T follicular helper cell (primary cell): ENCODE results near the gene CASKIN1.
A peak's percentile ranks its signal among the peaks of the same experiment; 100 is the strongest.

Experiments
- DNase-seq: peaks from one replicate; pipeline ENCODE4 v3.0.0-alpha.2; 2020; ENCODE audit warnings: low read depth

Gene CASKIN1

DNA sequence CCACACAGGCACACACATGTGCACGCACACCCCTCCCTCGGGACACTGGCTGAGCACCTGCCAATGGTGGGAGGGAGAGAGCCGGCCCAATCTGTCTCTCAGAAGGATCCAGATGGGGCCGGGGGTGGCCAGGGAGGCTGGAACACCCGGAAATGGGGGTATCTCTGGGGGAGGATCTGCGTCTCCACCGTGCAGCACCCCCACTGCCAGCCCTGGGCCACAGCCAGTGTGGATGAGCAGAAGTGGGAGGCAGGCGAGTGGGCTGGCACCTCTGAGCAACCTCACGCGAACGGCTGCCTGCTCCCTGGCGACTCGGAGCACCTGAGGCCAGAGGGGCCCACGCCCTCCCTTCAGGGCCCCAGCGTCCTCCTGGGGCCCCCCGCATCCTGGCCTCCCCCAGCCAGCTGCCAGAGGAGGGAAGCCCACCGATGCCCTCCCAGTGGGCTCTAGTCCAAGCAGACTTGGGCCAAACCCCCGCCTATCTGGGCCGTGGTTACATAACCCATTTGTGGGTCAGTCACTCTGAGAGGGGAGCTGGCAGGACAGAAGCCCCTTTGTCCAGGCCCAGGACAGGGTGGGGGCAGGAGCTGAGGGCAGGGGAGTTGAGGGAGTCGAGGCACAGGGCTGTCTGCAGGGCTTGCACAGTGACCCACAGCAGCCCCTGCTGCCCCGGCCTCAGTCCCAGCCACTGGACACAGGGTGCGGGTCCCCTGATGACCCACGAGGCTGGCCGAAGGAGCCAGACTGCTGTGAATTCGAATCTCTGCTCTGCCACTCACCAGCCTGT is 5.6 kb downstream of the CASKIN1 start:
- no peak for DNase-seq

DNA sequence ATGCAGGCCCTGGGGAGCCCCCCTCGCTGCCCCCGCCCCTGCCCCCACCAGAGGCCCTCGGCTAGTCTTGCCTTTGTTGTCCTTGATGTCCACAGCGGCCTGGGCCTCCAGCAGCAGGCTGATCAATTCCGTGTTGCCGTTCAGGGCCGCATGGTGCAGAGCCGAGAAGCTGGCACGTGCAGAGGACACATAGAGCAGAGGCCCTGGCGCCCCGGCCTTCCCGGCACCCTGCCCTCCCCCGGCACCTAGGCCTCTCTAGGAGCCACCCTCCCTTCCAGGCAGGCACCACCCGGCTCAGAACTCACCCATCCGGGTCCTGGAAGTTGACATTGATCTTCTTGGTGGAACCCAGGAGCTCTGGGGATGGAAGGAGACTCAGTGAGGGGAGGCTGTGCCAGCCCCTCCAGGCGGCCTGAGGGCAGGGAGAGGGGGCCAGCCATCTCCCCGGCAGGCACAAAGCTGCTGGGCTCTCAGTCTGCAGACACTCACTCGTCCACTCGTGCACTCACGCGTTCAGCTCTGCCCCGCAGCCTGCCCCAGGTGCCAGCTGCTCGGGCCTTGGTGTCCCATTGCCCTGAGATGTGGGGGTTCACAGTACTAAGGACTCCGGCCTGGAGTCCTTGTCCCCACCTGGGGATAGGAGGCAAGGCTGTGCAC is 6.3 kb downstream of the CASKIN1 start:
- no peak for DNase-seq

DNA sequence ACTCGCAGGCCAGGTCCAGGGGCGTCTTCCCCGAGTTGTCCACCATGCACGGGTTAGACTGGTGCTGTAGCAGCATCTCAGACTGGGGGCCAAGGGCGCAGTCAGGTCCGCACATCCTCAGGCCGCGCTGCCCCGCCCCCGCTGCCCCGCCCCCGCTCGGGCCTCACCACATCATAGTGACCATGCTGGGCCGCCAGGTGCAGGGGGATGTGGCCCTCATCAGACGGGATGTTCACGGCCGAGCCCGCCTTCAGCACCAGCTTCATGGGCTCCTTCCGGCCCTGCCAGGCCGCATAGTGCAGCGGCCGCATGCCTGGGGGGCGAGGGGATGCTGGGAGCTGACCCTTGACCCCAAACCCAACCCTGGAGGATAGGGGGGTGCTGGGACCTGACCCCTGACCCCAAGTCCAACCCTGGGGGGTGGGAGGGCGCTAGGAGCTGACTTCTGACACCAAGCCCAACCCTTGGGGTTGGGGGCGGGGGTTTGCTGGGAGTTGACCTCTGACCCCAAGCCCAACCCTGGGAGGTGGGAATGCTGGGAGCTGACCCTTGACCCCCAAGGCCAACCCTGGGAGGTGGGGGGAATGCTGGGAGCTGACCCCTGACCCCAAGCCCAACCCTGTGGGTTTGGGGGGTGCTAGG is 7.0 kb downstream of the CASKIN1 start:
- DNase-seq: no peak

DNA sequence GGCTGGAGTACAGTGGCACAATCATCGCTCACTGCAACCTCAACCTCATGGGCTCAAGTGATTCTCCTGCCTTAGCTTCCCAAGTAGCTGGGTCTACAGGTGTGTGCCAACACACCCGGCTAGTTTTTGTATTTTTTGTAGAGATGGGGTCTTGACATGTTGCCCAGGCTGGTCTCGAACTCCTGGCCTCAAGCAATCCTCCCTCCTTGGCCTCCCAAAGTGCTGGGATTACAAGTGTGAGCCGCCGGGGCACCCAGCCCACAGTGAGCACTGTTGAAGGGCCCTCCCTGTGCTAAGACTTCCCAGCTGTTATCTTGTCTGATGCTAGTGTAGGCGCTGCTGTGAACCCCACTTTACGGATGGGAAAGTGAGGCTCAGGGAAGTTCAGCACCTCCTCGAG is 8.0 kb downstream of the CASKIN1 start:
- no peak for DNase-seq

DNA sequence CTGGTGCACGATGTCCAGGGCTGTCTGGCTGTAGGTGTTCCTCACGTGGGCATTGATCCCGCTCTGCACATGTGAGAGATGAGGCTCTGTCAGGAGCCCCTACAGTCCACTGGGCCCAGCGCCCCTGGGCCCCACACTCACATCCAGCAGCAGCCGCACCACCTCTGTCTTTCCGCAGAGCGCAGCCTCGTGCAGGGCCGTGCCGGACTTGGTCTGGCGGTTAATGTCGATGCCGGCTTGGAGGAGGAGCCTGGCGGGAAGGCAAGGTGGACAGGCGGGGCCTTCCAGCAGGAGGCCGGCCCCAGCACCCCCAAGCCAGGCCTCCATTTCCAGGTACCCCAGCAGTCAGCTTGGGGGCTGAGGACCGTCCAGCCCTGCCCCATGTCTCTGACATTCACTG is 9.2 kb downstream of the CASKIN1 start:
- no peak for DNase-seq

DNA sequence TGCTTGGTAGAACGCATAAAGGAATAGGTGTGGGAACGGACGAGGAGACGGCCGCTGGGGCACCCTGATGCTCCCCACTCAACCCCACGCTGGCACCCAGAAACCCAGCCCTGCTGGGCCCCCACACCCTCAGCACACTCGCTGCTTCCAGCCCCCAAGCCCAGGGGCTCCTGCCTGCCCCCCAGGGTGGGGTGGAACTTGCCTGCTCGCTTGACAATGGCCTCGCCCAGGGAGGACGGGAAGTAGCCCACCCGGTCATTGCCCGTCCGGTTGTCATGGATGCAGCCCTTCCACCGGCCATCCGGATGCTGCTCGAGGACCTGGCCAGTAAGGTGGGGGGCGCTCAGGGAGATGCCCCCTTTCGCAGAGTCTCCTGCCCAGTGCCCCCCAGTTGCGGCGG is 9.9 kb downstream of the CASKIN1 start:
- no peak for DNase-seq

DNA sequence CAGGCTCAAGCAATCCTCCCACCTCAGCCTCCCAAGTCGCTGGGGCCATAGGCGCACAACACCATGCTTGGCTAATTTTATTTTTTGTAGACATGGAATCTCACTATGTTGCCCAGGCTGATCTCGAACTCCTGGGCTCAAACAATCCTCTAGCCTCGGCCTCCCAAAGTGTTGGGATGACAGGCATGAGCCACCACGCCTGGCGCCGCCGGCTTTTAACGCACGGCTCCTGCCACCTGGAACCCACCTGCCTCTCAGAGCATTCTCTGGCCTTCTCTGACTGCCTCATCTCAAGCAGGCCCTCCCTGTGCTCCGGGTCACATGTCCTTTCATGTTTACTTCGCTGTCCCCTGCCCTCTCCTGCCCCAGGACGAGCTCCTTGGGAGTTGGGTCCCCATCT is 10.3 kb downstream of the CASKIN1 start:
- DNase-seq: no peak

DNA sequence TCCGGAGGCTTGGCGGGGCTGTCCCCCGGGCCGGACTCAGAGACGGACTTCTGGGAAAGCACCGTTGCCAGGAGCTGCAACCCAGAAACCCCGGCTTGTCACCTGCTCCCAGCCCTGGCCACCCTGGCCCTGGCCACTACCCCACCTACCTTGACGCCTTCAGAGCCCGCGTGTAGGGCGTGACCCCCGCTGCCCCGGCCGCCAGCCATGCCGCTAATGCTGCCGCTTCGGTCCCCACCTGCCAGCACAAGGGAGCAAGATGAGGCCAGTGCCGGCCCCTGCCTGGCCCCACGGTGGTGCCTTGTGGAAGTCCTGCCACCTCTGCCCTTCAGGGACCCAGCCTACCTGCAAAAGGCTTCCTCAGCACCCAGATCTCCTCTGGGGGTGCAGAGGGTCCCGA is 11.4 kb downstream of the CASKIN1 start:
- DNase-seq: no peak

DNA sequence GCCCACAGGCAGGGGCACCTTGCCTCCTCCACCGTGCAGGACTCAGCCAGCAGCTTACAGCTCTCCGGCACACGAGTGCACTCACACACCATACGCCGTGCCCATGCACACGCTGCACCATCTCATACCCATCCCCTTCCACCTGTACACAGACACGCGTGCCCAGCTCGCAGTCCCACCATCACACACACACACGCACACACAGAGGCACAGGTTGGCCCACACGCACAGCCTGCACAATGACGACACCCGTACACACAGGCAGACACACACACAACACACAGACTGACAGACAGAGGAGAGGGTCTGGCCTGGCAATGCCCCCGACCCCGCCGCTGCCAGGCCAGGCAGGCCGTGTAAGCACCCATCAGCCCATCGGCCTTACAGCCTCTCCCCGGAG is 12.1 kb downstream of the CASKIN1 start:
- no peak for DNase-seq

DNA sequence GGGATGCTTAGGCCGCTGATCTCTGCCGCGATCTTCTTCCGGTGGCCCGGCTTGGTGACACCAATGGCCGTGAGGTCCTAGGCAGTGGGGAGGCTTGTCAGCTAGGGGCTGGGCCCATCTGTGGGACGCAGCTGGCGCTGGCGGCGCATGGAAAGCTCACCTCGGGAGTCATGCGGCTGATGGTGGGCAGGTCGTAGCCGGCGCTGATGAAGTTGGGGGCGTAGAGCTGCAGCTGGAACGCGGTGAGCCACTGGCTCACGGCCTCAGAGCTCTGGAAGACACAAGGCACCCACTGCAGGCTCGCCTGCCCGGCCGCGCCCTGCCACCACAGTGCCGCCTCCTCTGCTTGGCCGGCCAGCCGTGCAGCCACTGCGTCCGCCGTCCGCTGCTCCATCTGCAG is 12.7 kb downstream of the CASKIN1 start:
- DNase-seq: no peak

DNA sequence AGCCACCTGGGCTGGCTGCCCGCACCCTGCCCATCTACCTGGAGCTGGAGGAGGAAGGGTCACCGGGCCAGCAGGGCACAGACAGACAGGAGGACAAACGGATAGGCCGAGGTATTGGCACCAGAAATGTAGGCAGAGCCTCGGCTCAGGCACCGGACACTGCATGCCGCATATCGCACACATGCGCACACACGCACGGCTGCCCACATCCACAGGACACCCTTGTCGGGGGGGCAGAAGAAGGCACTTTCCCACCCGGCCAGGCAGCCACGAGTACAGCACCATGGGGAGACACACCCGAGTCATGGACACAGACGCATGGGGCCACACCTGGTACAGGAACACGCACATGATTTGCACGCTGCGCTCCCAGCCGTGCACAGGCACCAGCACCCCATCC is 14.5 kb downstream of the CASKIN1 start:
- no peak for DNase-seq

DNA sequence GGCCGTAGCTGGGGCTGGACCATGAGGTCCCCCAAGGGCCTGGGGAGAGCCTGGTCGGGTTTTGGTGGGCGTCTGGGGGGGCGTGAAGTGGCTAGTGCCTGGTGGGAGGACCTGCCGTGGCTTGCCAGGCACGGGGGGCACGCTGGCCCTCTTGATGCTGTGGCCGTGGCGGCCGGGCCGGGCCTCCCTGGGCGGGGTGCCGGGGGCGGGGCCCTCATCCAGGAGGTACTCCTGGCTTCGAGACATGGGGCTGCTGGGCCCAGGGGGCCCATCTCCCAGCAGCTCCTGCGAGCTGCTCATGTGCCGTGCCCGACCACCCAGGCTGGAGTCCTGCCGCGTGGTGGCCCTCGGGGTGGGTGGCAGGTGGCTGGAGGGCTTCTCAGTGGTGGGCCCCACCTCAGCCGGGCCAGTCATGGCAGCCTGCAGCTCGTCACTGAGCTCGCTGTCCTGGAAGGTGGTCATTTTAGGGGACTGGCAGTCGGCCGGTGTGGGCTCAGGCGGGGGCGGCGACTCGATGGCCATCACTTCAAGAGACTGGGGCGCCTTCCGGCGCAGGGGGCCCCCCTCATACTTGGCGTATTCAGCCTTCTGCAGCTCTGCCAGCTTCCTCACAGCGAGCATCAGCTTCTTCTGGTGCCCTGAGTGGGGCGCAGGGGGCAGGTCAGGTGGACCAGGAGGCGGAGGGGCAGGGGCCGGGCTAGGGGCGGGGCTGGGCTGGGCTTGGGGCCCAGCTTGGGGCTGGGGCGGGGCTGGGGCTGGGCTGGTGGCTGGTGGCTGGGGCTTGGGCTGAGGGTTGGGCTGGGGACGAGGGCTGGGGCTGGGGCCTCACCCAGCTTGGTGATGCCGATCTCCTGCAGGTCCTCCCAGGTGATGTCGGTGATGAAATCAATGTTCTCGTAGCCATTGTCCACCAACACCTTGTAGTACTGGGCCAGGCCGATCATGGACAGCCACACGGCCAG is 15.2 kb downstream of the CASKIN1 start:
- DNase-seq: no peak

DNA sequence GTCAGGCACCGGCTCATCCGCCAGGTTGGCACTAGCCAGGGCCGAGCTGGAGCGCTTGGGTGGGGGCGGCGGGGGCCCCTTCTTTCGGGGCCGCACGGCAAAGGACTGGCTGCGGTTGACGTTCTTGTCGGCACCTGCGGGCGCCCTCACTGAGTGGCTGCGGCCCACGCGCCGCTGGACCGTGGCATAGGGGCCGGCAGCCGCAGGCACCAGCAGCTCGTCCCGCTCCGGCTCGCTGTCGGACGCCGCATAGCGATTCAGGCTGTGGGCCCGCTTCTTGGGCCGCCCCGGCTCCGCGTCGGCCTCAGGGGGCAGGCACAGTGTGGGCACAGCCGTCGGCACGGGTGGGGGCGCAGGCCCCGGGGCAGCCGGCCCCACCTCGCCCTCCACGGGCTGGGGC is 15.9 kb downstream of the CASKIN1 start:
- no peak for DNase-seq

DNA sequence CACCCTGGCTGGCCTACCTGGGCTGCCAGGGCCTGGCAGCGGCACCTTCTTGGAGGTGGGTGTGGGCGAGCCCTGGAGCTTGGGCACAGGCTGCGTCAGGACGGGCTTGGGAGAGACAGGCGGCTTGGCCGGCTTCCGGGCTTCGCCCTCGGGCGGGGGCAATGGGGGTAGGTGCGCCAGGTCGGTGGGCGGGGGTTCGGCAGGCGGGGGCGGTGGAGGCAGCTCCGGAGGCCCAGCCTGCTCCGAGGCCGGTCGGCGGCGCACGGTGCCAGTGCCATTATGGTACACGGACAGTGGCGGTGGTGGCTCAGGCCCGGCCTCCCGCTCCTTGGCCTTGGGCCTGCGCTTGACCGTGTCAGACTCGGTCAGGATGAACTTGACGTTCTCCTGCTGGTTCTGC is 16.8 kb downstream of the CASKIN1 start:
- no peak for DNase-seq

DNA sequence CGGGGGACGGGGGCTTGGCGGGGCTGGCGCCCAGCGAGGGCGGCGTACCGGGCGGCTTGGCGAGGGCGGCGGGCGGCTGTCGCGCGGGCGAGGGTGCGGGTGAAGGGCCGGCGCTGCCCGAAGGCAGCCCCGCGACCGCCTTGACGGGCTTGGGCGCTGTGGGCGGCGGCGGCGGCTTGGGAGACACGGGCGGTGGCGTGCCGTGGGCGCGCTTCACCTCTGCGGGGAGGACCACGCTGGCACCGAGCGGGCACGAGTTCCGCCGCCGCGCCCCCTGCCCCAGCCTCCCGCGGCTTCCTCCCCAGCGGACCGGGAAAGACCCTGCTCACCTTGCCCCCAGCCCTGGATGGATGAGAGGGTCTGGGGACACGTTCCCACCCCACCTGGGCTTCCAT is 17.3 kb downstream of the CASKIN1 start:
- DNase-seq: no peak

DNA sequence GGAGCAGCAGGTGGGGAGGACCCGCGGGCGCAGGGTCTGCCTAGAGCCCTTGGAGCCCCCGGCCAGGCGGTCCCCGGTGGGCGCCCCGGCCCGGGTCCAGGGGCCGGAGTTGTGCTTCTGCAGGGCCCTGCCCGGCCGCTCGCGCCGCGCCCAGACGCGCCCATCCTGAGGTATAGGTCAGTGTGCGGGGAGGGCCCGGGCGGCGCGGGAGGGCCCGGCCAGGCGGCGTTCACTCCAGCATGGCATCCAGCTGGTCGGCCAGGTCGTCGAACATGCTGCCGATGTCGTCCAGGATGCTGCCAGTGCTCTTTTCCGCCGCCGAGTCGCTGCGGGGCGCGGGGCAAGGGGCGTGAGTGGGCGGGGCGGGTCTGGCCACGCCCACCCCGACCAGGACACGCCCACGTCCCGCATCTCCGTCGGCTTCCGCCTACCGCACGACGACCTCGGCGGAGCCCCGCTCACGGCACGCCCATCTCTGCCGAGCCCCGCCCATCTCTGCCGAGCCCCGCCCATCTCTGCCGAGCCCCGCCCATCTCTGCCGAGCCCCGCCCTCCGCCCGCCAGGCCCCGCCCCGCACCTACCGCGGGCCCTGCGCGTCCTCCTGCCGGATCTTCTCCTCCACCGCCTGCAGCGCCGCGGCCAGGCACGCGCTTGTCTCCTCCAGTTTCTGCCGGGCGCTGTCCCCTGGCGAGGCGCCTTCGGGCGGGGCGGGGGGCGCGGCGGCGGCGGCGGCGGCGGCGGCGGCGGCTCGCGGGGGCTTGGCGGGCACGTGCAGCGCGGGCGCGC is 17.9 kb downstream of the CASKIN1 start:
- peak; percentile 30 for DNase-seq

DNA sequence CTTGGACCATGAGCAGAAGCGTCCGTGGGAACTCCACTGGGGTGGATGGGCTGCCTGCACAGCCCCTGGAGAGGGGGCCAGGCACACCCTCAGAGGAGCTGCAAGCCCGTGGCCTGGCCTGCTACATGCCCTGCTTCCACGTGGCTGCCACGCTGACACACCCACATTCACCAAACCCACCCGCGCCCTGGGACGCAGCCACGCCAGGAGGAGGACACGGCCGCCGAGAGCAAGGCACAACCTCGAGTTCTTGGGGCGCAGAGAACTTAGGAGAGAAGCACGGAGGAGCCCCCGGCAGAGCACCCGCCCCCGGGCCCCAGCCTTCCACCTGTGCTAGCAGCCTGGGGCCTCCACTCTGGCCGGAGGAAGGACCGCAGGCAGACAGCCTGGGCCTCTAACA is 18.8 kb downstream of the CASKIN1 start:
- no peak for DNase-seq

DNA sequence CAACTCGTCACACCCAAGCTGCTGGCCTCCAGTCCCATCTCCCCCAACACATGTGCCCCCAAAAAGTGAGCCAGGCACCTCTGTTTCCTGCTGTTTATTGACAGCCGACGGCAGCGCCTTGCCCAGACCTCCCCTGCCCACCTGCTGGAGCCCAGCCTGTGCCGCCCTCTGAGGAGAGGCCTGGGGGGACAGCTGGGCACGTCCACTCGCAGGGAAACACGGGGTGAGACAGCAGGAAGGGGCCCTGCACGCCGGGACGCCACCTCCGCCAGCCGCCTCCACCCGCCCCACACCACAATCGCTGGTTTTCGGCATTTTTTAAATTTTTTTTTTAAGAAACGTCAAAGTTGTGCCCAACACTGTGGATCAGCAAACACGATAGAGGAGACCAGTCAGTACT is 19.3 kb downstream of the CASKIN1 start:
- no peak for DNase-seq

DNA sequence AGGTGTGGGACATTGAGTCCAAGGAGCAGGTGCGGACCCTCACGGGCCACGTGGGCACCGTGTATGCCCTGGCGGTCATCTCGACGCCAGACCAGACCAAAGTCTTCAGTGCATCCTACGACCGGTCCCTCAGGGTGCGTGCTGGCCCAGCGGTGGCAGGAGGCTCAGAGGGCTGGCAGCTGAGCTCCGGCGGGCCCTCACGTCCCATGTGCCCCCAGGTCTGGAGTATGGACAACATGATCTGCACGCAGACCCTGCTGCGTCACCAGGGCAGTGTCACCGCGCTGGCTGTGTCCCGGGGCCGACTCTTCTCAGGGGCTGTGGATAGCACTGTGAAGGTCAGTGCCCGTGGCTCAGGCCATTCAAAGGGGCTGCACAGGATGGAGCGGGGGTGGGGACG is 20.4 kb downstream of the CASKIN1 start:
- DNase-seq: no peak

DNA sequence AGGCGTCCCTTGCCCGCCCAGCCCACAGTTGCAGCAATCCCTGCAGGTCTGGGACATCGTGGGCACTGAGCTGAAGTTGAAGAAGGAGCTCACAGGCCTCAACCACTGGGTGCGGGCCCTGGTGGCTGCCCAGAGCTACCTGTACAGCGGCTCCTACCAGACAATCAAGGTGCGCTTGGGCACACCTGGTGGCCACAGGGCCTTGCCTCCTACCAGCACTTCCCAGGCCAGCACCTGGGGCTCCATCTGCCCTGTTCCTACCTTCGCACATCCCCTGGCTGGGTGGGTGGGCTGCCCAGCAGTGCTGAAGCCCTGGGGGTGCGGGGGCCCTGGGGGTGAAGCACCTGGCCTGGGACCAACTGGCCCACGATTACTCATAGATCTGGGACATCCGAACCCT is 21.0 kb downstream of the CASKIN1 start:
- no peak for DNase-seq

DNA sequence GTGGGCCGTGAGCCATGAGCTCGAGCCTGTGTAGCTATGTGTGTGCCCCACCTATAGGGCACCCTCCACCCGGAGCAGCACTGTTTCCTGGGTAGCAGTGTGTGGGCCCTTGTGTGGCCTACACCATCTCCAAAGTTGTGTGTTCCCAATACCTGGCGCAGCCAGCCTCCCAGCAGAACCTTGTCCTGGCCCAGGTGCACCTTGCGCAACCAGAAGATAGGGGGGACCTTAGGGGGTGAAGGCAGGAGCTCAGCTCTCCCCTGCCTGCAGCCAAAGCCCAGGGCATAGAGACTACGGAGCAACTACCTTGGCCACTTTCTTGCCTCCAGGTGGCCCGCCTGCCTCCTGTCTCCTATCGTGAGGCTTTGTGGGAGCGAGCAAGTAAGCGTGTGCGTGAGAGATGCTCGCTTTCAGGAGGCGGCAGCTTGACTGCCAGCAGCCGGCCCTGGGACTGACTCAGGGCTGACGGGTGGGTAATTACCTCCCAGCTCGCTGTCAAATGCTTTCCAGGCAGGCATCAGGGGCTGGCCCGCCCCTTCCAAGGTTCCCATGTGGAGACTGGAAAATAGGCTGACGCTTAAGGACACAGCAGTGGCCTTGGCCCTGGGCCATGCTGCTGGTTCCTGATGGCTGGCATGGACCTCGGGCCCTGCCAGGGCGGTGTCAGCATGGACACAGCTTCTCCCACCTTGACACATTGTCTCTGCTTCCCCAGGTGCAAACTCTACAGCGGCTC is 21.8 kb downstream of the CASKIN1 start:
- DNase-seq: no peak
